ENCODE measurements around the gene PRR33.

Gene PRR33

GRCh38 chr11:1861435-1862411, 30.0 kb downstream of the PRR33 start:
- no peak for DNase-seq

GRCh38 chr11:1860108-1860507, 31.6 kb downstream of the PRR33 start:
- no peak for DNase-seq

DNA sequence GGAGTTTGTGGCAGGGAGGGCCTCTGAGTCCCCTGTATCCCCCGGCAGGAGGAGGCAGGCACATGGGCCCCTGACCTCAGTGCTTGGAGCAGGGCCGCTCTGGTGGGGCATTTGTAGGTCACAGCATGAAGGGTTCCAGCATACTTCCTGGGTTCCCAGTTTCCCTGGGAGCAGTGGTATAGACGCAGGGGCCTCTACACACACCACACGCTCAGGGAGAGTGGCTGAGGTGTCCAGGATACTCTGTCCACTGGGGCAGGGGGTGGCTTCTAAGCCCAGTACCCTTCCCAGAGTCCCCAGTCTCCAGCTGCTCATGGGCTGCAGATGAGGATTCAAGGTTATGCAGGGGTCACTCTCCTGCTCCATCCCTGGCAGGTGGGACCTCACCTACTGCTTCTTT, 32.7 kb downstream of the PRR33 start:
- DNase-seq = no peak

DNA sequence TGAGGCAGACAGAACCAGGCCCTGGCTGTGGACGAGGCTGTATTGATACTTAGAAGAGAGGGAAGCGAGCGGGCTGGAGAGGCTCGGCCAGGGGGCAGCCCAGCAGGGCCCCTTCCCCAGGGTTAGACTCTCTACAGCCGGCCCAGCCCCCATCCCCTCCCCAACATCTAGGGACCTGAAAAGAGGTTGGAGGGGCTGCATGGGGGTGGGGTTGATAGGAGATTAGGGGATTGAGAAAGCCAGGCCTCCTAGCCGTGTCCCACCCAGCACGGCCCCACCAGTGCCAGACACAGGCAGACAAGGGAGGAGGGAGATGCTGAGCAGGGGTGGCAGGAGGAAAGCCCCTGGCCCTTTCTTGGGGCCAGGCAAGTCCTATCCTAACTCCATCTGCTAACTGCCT, 33.1 kb downstream of the PRR33 start:
- no peak for DNase-seq

- no peak for DNase-seq
Measured at GRCh38 chr11:1858154-1858553, 33.5 kb downstream of the PRR33 start.

DNA sequence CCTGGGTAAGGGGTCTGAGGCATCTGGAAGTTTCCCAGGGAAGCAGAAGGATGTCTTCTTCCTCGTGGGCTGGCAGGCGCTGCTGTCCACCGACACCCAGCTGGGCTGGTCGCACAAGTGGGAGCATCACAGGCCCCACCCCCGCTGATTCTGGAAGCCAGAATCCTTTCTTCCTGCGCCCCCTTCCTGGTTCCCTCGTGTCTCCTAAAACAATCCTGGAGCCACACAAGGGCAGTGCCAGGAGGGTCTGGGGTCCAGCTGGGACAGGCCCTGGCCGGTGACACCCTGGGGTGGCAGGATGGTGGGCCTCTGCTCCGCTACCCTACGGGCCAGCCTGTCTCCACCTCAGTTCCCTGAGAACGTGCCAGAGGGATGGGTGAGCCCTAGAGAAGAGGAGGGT, 34.6 kb downstream of the PRR33 start:
- DNase-seq = no peak

DNA sequence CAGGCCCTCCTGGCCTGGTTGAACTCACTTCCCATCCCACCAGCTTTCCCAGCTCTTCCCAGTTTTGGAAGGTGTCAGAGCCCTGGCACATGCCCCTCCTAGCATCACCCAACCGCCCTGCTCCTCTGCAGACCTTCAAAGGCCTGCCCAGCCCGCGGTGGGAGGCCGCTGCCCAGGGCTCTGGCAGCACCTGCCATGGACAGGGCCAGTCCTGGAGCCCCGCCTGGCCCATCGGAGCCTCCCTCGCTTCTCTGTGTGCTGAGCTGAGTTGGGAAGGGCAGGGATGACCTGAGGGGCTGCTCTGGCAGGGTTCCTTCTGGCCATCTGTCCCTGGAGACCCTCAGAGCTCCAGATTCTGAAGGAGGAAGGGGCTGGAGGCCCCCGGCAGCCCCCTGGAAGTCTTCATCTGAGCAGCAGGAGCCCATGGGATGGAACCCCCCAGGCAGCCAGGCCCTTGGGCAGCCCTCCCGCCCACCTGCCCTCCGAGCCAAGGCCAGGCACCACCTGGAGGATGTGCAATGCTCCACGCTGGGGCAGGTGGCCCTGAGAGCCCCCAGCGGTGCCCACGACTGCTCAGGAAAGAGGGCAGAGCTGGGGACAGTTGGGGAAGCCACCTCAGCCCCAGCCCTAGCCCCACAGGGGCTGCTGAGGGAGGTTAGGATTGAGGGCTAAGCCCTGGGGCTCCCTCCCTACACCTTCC, 35.2 kb downstream of the PRR33 start:
- no peak for DNase-seq

DNA sequence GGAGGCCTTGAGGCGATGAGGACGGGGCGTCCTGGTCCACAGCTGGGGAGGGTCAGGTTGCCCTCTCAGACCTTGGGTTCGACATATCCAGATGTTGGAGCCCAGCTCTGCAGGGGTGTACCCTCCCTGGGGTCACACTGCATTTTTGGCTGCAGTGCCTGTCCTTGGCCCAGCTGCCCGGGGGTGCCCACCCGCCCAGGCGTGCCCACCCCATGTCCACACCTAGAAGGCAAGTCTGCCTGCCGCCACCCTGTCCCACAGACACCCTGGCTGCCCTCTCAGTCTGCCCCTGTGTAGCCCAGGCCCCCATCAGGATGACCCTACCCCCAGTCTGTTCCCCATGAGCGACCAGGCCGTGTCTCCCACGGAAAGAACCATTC, 35.8 kb downstream of the PRR33 start:
- DNase-seq = no peak

- no peak for DNase-seq
Measured at GRCh38 chr11:1854949-1855885, 36.5 kb downstream of the PRR33 start.

DNA sequence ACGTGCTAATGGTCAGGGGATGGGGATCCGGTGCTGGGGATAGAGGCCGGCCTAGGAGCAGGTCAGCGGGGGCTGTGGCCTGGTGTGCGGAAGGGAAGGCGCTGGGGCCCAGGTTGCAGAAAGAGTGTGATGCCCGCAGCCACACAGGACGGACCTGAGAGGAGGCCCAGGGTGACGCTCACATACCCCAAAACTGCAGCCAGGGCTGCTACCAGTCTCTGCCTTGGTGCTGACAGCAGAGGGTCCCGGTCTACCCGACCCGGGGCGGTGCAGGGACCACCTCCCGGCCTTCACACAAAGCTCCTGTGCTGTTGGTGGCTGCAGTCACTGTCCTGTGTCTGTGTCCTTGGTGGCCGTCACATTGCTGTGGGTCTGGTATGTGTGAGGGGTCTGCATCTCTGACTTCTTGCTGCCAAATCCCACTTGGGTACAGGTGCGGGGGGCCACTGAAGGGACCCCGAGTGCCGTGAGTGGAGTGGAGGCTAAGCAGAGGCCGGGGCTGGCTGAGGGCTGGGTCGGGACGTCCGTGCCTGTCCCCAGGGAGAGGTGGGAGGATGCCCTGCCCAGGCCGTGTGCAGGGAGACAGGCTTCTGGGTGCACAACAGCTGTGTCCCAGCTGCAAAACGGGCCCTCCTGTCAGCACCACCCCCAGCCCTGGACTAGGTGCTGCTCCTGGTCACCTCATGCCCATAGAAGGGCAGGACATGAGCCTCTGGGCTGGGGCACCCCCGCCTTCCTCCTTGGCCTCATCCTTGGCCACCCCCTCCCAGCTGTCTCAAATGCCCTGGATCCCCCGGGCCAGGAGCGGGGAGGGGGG, 37.4 kb downstream of the PRR33 start:
- no peak for DNase-seq

GRCh38 chr11:1853376-1854131, 38.1 kb downstream of the PRR33 start:
- no peak for DNase-seq

GRCh38 chr11:1852877-1853276, 38.8 kb downstream of the PRR33 start, which contains the start of gene LSP1:
TSS of gene LSP1 (plus strand) at chr11:1853084. CDS start at chr11:1853145, 61 bp downstream.
- no peak for DNase-seq

- DNase-seq = no peak
Measured at GRCh38 chr11:1852271-1852876, 39.3 kb downstream of the PRR33 start.

DNA sequence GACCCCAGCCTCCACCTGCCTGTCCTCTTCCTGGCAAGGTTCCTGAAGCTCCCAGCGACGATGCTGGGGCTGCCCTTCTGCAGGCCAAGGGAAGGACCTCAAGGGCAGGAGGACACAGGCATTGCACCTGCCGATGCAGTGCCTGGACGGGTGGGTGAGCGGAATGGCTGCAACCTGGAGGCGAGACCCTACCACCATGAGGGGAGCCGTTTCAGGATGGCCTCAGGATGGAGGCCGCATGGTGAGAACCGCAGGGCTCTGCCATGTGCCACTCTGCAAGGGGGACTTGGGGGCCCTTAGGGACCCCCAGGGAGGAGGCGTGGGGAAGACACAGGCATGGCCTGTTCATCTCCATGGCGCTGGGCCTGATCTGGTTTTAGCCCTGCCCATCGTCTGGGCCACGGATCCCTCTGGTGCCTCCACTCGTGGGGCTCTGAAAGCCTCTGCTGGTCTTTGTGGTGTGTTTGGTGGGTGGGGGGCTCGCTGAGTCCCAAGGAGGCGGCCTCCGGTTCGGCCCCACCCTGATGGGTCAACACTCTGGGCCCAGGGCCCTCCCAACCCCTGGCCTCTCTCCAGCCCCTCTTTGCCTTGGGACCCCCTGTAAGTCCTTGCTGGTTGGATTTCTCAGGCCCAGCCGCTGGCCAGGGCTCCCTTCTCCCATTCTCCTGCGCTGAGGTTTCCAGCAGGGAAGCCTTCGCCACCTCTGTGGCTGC, 40.1 kb downstream of the PRR33 start:
- DNase-seq = no peak

DNA sequence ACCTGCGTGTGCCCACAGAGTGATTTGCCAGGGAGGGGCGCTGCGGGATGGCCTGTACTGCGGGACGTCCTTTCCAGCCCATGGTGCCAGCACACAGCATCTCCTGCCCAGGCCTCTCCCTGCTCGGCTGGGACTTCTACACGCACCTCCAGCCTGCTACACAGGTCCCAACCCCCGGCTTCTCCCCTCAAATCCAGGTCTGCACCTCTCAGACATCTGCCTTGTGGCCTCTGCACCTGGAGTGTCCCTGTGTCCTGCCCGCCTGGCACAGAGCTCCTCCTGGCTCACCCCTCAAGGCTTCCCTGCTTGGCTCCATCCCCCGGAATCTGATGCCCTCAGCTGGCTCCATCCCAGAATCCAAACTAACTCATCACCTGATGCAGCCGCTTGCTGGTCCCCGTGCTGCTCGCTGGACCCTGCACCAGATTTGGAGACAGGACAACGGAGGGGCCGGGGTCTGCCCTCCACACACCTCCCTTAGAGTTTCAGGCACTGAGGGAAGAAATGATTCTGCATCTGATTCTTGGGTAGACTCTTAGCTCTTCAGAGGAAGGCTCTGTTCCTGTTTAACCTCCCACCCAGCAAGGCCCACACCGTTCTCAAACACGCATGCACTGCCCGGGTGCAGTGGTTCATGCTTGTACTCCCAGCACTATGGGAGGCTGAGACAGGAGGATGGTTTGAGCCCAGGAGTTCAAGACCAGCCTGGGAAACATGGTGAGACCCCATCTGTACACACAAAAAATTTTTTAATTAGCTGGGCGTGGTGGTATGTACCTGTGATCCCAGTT, 42.9 kb downstream of the PRR33 start:
- no peak for DNase-seq

DNA sequence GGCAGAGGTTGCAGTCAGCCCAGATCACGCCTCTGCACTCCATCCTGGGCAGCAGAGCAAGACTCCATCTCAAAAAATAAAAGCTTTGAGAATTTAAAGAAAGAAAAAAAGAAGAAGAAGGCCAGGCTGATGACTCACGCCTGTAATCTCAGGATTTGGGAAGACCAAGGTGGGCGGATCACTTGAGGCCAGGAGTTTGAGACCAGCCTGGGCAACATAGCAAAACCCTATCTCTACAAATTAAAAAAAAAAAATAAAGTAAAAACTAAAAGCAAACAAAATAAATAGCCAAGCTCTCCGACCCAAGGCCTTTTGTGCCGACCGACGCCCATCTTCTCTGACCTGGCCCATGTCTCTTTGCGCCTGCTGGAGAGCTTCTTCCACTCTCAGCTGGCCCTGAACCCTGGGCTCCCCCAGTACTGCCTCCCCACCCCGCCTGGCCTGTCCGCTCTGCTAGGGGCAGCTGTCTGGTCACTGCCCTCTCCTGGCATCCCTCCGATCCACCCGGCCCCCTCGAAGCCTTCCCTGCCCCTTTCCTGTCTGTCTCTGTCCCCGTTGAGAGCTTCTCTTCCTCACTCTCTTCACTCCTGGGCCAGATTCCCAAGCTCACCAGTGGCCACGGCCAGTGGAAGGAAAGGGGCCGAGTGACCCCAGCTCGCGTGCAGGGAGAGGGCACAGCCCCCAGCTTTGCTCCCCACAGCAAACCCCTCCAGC, 43.6 kb downstream of the PRR33 start:
- DNase-seq = no peak

DNA sequence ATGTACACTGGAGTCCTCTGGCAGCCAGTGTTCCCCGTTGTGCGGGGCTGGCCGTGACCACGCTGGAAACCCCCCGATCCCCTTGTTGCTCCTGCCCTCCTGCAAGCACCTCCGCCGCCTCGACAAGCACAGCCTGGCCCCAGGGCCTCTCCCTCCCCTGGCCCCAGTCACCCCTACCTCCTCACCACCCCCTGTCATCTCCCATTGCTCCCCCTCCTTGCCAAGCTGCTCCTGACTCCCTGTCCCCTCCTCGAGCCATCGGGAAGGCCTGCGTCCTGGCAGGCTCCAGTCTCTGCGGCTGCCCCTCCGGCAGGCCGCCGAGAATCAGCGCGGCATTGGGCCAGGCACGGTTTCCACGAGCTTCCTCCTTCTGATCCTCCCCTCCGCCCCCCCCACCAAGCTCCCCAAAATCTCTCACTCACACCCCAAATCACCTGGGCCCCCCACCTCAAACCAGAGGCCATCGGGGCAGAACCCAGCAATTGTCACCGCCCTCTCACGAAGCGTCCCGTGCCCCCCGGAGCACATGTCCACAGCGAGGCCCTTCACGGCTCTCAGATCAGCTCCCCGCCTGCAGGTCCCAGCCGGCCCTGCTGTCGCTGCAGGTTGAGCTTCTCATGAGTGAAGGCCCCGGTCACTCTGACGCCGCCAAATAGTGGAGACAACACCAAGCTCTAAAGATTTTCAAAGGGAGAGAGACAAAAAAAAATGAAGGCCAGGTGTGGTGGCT, 44.5 kb downstream of the PRR33 start:
- no peak for DNase-seq

GRCh38 chr11:1846453-1846932, 45.2 kb downstream of the PRR33 start:
- no peak for DNase-seq

Measured in NCI-H69 (cell line).